Lower lobe of right lung (tissue), 2 donors: ENCODE data around the gene LRRC42. TPM values are rescaled to one million over a fixed set of nuclear protein-coding genes. Genes with fewer than 3 reads are reported as not detected.

Experiments used
- ATAC-seq, 2 donors: fragments of 200-7000 bp; cut with Tn5 transposase; one replicate each; pipeline ENCODE4 v1.9.1; 2020 to 2022; ENCODE audit warnings: mild to moderate bottlenecking in 2 of 2, moderate library complexity in 2 of 2
- DNase-seq: peaks from one replicate; pipeline ENCODE4 v3.0.0-alpha.2; 2020
- H3K27ac ChIP-seq: fragments of 200-600 bp; one replicate; pipeline ENCODE4 v1.8.0; 2022
- H3K27me3 ChIP-seq: fragments of 200-600 bp; one replicate; pipeline ENCODE4 v1.8.0; 2022; ENCODE audit warnings: low read depth
- H3K36me3 ChIP-seq: fragments of 200-600 bp; one replicate; pipeline ENCODE4 v1.8.0; 2022; ENCODE audit warnings: mild to moderate bottlenecking
- H3K4me1 ChIP-seq: fragments of 200-600 bp; one replicate; pipeline ENCODE4 v1.8.0; 2022
- H3K4me3 ChIP-seq: fragments of 200-600 bp; one replicate; pipeline ENCODE4 v1.8.0; 2022; ENCODE audit warnings: mild to moderate bottlenecking
- H3K9me3 ChIP-seq: fragments of 200-600 bp; one replicate; pipeline ENCODE4 v1.8.0; 2022
- CTCF ChIP-seq: fragments of 200-600 bp; IDR thresholded peaks from one replicate; pipeline ENCODE4 v1.8.0; 2022; ENCODE audit warnings: antibody characterized with exemption, mild to moderate bottlenecking
- intact Hi-C: fragments of 100-400 bp; cut with DNase I; formaldehyde crosslinking; loops from one replicate; pipeline ENCODE4 v1.11.0; 2022
- total RNA-seq: library from RNA; stranded (reverse); fragmentation: NEBNext Ultra II Directional; extraction: Animal tissue kit (Norgen Biotek cat#: 25700); gene quantifications from one replicate; pipeline ENCODE4 v1.2.1, GENCODE V29; 2021
- donor health status: DM: no; HTN: yes; CAD: no; lungs with severe emphysema.

The LRRC42 gene
- total RNA-seq, 1 donor from 2014 or later, result 16.5 TPM

- H3K27me3 ChIP-seq, result no peaks in the 10 kb centered on the region
- H3K4me1 ChIP-seq, result no peaks in the 10 kb centered on the region
- no peak overlapping the region for H3K27ac ChIP-seq
- intact Hi-C loops, result no loop called here
- no peak overlapping the region for H3K4me3 ChIP-seq
- H3K36me3 ChIP-seq, result no peaks in the 10 kb centered on the region
- TF ChIP-seq CTCF, result no peak
- DNase-seq (no peak), ATAC-seq (no peak)
- no peaks in the 10 kb centered on the region for H3K9me3 ChIP-seq
Observed at GRCh38 chr1:54012863-54013262, 66.7 kb downstream of the LRRC42 start.

GRCh38 chr1:54013393-54014008 lies 67.4 kb downstream of the LRRC42 start:
- Histone ChIP-seq H3K27me3 (no peaks in the 10 kb centered on the region), H3K4me3 (no peak overlapping the region), H3K4me1 (no peaks in the 10 kb centered on the region), H3K9me3 (no peaks in the 10 kb centered on the region), H3K27ac (no peak overlapping the region), H3K36me3 (no peaks in the 10 kb centered on the region)
- no peak for ATAC-seq
- intact Hi-C loops, result no loop called here
- TF ChIP-seq CTCF, result no peak
- no peak for DNase-seq

GRCh38 chr1:54014009-54014629 lies 68.0 kb downstream of the LRRC42 start:
- ATAC-seq, result no peak
- H3K27me3 ChIP-seq, result no peaks in the 10 kb centered on the region
- no peaks in the 10 kb centered on the region for H3K4me1 ChIP-seq
- H3K27ac ChIP-seq, result no peak overlapping the region
- no peak for DNase-seq
- H3K36me3 ChIP-seq, result no peaks in the 10 kb centered on the region
- TF ChIP-seq CTCF, result no peak
- H3K4me3 ChIP-seq, result no peak overlapping the region
- intact Hi-C loops, result no loop called here
- H3K9me3 ChIP-seq, result no peaks in the 10 kb centered on the region

GRCh38 chr1:54016343-54017282 lies 70.5 kb downstream of the LRRC42 start:
- Histone ChIP-seq H3K9me3 (no peaks in the 10 kb centered on the region), H3K36me3 (no peaks in the 10 kb centered on the region), H3K4me1 (no peaks in the 10 kb centered on the region), H3K4me3 (no peak overlapping the region), H3K27ac (peak overlapping the region; percentile 11), H3K27me3 (no peaks in the 10 kb centered on the region)
- intact Hi-C loops, result no loop called here
- DNase-seq, result peak; percentile 59
- ATAC-seq, result peak; percentile 80 to 88
- no peak for TF ChIP-seq CTCF

Other genes starting within 250 kb of the LRRC42 start
- not detected for gene GLIS1, start 207.2 kb upstream of the LRRC42 start, total RNA-seq
- 9.9 TPM for gene NDC1, start 108.1 kb upstream of the LRRC42 start, total RNA-seq
- 24.5 TPM for gene YIPF1, start 56.6 kb upstream of the LRRC42 start, total RNA-seq
- not detected for gene DIO1, start 52.2 kb upstream of the LRRC42 start, total RNA-seq
- gene IFT25, start 651 bp upstream of the LRRC42 start, total RNA-seq, result 23.7 TPM
- gene LDLRAD1, start 71.8 kb downstream of the LRRC42 start, total RNA-seq, result 13.7 TPM
- 475 TPM for gene TMEM59, start 106.9 kb downstream of the LRRC42 start, total RNA-seq
- 5.3 TPM for gene TCEANC2, start 107.3 kb downstream of the LRRC42 start, total RNA-seq
- not detected for gene CDCP2, start 206.7 kb downstream of the LRRC42 start, total RNA-seq